Sigmoid colon (tissue), 7 donors: ENCODE data around the gene SLC35B1. TPM values are rescaled to one million over a fixed set of nuclear protein-coding genes. Genes with fewer than 3 reads are reported as not detected.

Source experiments
- DNase-seq: peaks from one replicate; pipeline ENCODE4 v3.0.0-alpha.2; 2019
- H3K27ac ChIP-seq, 4 donors: fragments of 200-600 bp; sonication (generic); one replicate each; pipeline ENCODE4 v1.5.1; 2016 to 2019; ENCODE audit warnings: mild to moderate bottlenecking in 1 of 4
- H3K27me3 ChIP-seq, 3 donors: fragments of 200-600 bp; sonication (generic); one replicate each; pipeline ENCODE4 v1.5.1; 2019; ENCODE audit warnings: mild to moderate bottlenecking in 1 of 3
- H3K36me3 ChIP-seq, 4 donors: fragments of 200-600 bp; sonication (generic); one replicate each; pipeline ENCODE4 v1.5.1; 2016 to 2019
- H3K4me1 ChIP-seq, 4 donors: fragments of 200-600 bp; sonication (generic); one replicate each; pipeline ENCODE4 v1.5.1; 2017 to 2019
- H3K4me3 ChIP-seq, 4 donors: fragments of 200-600 bp; sonication (generic); one replicate each; pipeline ENCODE4 v1.5.1; 2017 to 2019; ENCODE audit warnings: mild to moderate bottlenecking in 2 of 4, moderate library complexity in 1 of 4
- H3K9me3 ChIP-seq, 4 donors: fragments of 200-600 bp in 3 of 4; sonication (generic) in 3 of 4; one replicate each; pipeline versions ENCODE4 v1.5.1 to v1.6.1; 2013 to 2019
- EP300 ChIP-seq, 4 donors: sonication (generic); formaldehyde crosslinking; IDR thresholded peaks; one replicate each; pipeline ENCODE4 v1.6.1; 2017; ENCODE audit warnings: antibody characterized with exemption in 4 of 4
- POLR2A ChIP-seq, 2 donors: fragments of 450-650 bp; IDR thresholded peaks; one replicate each; pipeline ENCODE4 v1.6.1; 2016; ENCODE audit warnings: antibody characterized with exemption in 2 of 2, mild to moderate bottlenecking in 2 of 2, moderate library complexity in 2 of 2
- POLR2AphosphoS5 ChIP-seq, 4 donors: sonication (generic); formaldehyde crosslinking; IDR thresholded peaks; one replicate each; pipeline ENCODE4 v1.6.1; 2017; ENCODE audit warnings: antibody characterized with exemption in 4 of 4
- WGBS, 2 donors: extraction: QIAGEN DNeasy Blood & Tissue Kit; methylation state at CpG; one replicate each; pipeline ENCODE4 v1.1.7; 2013; 5-methylcytosine and 5-hydroxymethylcytosine counted together
- intact Hi-C: fragments of 100-400 bp; cut with DNase I; formaldehyde crosslinking; loops from one replicate; pipeline ENCODE4 v1.15.1; 2023
- polyA plus RNA-seq, 3 donors: library from polyadenylated mRNA; stranded (reverse); fragments of 200-250 nt; gene quantifications; one replicate each; pipeline ENCODE4 v1.2.3, GENCODE V29; 2013
- total RNA-seq, 4 donors: library from RNA; depleted of rRNA; stranded (reverse); fragments of >200 nt; gene quantifications; one replicate each; pipeline ENCODE4 v1.1.0, GENCODE V29; 2016
- TF ChIP-seq, protein P1 (sequence below), 4 experiments: fragments of 450-650 bp in 3 of 4; fragments of 200-600 bp in 1 of 4; IDR thresholded peaks; one replicate each; pipeline ENCODE4 v1.5.1; 2016 to 2019; ENCODE audit warnings: antibody characterized with exemption in 4 of 4, mild to moderate bottlenecking in 3 of 4, moderate library complexity in 2 of 4
- donor health status: healthy with polysubstance abuse.
- donor health status: Bipolar disorder and iron deficiency.
- donor health status: healthy.

Gene SLC35B1
- total and polyA plus RNA-seq, 7 donors: 13.0 to 59.7 (median 24.0) TPM

DNA sequence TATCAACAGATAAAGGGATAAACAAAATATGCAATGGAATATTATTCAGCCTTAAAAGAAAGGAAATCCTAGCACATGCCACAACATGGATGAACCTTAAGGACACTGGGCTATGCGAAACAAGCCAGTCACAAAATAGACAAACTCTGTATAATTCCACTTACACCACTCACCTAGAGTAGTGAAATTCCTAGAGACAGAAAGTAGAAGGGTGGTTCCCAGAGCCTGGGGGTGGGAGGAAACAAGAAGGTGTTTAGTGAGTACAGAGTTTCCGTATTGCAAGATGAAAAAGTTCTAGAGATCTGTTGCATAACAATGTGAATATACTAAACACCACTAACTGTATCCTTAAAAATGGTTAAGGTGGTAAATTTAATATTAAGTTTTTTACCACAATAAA lies 39.9 kb downstream of the SLC35B1 start:
- H3K36me3 ChIP-seq: no peaks in the 10 kb centered on the region
- H3K4me1 ChIP-seq: peaks cover 0 to 64% (median 51%) of the 10 kb centered on the region in 4 donors
- no peaks in the 10 kb centered on the region for H3K9me3 ChIP-seq
- 83 to 94% methylated on average over 2 of the region's 2 CpGs for WGBS, 2 donors
- intact Hi-C loops: no loop called here
- TF ChIP-seq EP300 (IDR thresholded peaks at IDR 0.05) (no peak), POLR2AphosphoS5 (IDR thresholded peaks at IDR 0.05) (no peak), POLR2A (IDR thresholded peaks at IDR 0.05) (no peak)
- TF ChIP-seq, protein P1, sequence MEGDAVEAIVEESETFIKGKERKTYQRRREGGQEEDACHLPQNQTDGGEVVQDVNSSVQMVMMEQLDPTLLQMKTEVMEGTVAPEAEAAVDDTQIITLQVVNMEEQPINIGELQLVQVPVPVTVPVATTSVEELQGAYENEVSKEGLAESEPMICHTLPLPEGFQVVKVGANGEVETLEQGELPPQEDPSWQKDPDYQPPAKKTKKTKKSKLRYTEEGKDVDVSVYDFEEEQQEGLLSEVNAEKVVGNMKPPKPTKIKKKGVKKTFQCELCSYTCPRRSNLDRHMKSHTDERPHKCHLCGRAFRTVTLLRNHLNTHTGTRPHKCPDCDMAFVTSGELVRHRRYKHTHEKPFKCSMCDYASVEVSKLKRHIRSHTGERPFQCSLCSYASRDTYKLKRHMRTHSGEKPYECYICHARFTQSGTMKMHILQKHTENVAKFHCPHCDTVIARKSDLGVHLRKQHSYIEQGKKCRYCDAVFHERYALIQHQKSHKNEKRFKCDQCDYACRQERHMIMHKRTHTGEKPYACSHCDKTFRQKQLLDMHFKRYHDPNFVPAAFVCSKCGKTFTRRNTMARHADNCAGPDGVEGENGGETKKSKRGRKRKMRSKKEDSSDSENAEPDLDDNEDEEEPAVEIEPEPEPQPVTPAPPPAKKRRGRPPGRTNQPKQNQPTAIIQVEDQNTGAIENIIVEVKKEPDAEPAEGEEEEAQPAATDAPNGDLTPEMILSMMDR (IDR thresholded peaks at IDR 0.05): no peak
- H3K4me3 ChIP-seq: no peak overlapping the region
- DNase-seq: no peak
- no peaks in the 10 kb centered on the region for H3K27me3 ChIP-seq
- peak overlapping the region in 3 of 4 donors; percentile 39 to 98 (median 45) for H3K27ac ChIP-seq

DNA sequence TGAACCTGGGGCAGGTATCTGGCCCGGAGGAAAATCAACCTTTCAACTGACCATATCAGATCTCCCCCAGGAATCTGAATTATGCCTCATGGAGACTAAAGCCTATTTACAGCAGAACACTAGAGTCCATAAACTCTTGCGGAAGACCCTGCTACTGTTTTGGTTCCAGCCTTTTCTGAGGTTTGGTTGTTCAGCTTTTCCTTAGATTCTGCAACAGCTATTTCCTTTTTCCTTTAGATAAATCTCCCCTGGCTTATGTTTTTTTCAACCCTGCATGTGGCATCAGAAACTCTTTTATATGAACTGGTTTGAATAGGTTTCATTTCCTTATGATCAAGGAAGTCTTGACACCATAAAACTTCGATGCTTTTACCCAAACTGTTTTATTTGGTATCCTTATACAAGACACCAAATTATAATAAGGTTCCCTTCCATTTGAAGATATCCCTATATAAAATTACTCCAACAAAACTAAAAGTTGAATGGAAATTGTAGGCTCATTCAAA lies 43.0 kb downstream of the SLC35B1 start:
- Histone ChIP-seq H3K36me3 (no peaks in the 10 kb centered on the region), H3K27ac (peak overlapping the region in 3 of 4 donors; percentile 23 to 42 (median 32)), H3K4me1 (peaks cover 0 to 54% (median 40%) of the 10 kb centered on the region in 4 donors), H3K4me3 (no peak overlapping the region), H3K27me3 (no peaks in the 10 kb centered on the region), H3K9me3 (no peaks in the 10 kb centered on the region)
- DNase-seq: no peak
- TF ChIP-seq, protein P1 (IDR thresholded peaks at IDR 0.05): no peak
- TF ChIP-seq POLR2AphosphoS5 (IDR thresholded peaks at IDR 0.05) (no peak), POLR2A (IDR thresholded peaks at IDR 0.05) (no peak), EP300 (IDR thresholded peaks at IDR 0.05) (no peak)
- WGBS, 2 donors: 28 to 59% methylated on average over 3 of the region's 3 CpGs
- intact Hi-C loops: no loop called here

DNA sequence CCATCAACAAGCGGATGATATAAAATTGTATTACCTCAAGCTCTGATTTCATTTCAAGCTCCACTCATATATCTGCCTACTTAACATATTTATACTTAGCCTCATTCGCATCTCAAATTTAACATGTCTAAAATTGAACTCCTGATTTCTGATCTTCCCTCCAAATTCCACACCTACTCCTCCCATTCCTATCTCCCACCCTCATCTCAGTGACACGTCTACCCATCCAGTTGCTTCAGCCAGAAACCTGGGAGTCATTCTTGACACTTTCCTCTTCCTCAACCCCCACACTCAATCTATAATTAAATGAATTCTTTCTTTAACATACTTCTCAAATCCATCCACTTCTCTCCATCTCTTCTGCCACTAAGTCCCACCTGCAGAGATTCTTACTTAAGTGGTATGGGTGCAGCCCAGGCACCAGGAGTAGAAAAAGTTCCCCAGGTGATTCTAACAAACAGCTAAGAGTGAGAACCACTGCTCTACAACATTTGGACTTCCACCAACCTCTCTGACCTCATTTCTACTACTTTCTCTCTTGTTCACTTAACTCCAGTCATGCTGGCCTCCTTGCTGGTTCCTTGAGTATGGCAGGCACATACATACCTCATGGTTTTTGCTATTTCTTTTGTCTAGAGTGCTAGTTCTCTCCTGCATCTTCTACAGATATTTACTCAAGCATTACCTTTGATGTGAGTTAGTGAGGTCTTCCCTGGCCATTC lies 47.9 kb downstream of the SLC35B1 start:
- H3K4me3 ChIP-seq: no peak overlapping the region
- no peak for DNase-seq
- TF ChIP-seq EP300 (IDR thresholded peaks at IDR 0.05): no peak
- no peak for TF ChIP-seq POLR2A (IDR thresholded peaks at IDR 0.05)
- TF ChIP-seq, protein P1 (IDR thresholded peaks at IDR 0.05): no peak
- TF ChIP-seq POLR2AphosphoS5 (IDR thresholded peaks at IDR 0.05): no peak
- H3K9me3 ChIP-seq: no peaks in the 10 kb centered on the region
- intact Hi-C loops: no loop called here
- peak overlapping the region in 2 of 4 donors; percentile 7 to 13 for H3K27ac ChIP-seq
- no peaks in the 10 kb centered on the region for H3K27me3 ChIP-seq
- no peaks in the 10 kb centered on the region for H3K36me3 ChIP-seq
- WGBS, 2 donors: 96% methylated on average over 3 of the region's 3 CpGs
- peaks cover 0 to 74% (median 57%) of the 10 kb centered on the region in 4 donors for H3K4me1 ChIP-seq

- WGBS, 2 donors: 96% methylated on average over 1 of the region's 1 CpG
- H3K4me1 ChIP-seq: peaks cover 0 to 76% (median 61%) of the 10 kb centered on the region in 4 donors
- H3K27ac ChIP-seq: peak overlapping the region in 3 of 4 donors; percentile 53 to 89 (median 64)
- no peak overlapping the region for H3K4me3 ChIP-seq
- H3K27me3 ChIP-seq: no peaks in the 10 kb centered on the region
- intact Hi-C loops: no loop called here
- H3K36me3 ChIP-seq: no peaks in the 10 kb centered on the region
- no peak for DNase-seq
- TF ChIP-seq POLR2AphosphoS5 (IDR thresholded peaks at IDR 0.05) (no peak), EP300 (IDR thresholded peaks at IDR 0.05) (no peak), POLR2A (IDR thresholded peaks at IDR 0.05) (no peak)
- TF ChIP-seq, protein P1 (IDR thresholded peaks at IDR 0.05): no peak
- H3K9me3 ChIP-seq: no peaks in the 10 kb centered on the region
These were observed 51.5 kb downstream of the SLC35B1 start for GRCh38 chr17:49656247-49656646.

Other genes with a start within 250 kb of the SLC35B1 start
- 10 to 100 TPM in 3 of 4 donors, 1 to 10 TPM in 1; 6.9 to 15.2 (median 12.6) TPM for gene NGFR, start 212.7 kb downstream of the SLC35B1 start, total RNA-seq
- 1 to 10 TPM in 1 of 3 donors, under 1 TPM in 2; 0.46 to 6.8 (median 0.60) TPM for gene NGFR, start 212.7 kb downstream of the SLC35B1 start, polyA plus RNA-seq
- gene NXPH3, start 132.1 kb downstream of the SLC35B1 start, total RNA-seq: 10 to 100 TPM; 20.2 to 32.6 (median 21.9) TPM
- gene NXPH3, start 132.1 kb downstream of the SLC35B1 start, polyA plus RNA-seq: 1 to 10 TPM in 2 of 3 donors, under 1 TPM in 1; 0.23 to 2.4 (median 2.1) TPM
- 100 to 1,000 TPM; 226 to 332 (median 280) TPM for gene SPOP, start 29.9 kb downstream of the SLC35B1 start, total RNA-seq
- 10 to 100 TPM; 33.0 to 38.9 (median 35.6) TPM for gene SPOP, start 29.9 kb downstream of the SLC35B1 start, polyA plus RNA-seq
- gene FAM117A, start 56.2 kb upstream of the SLC35B1 start, total RNA-seq: 10 to 100 TPM; 11.1 to 34.6 (median 27.4) TPM
- gene FAM117A, start 56.2 kb upstream of the SLC35B1 start, polyA plus RNA-seq: 10 to 100 TPM in 1 of 3 donors, 1 to 10 TPM in 2; 3.5 to 15.6 (median 9.6) TPM
- gene KAT7, start 80.7 kb upstream of the SLC35B1 start, total RNA-seq: 10 to 100 TPM; 23.8 to 34.9 (median 32.0) TPM
- 10 to 100 TPM in 1 of 3 donors, 1 to 10 TPM in 2; 6.2 to 14.3 (median 9.0) TPM for gene KAT7, start 80.7 kb upstream of the SLC35B1 start, polyA plus RNA-seq
- not detected for gene TAC4, start 140.1 kb upstream of the SLC35B1 start, total RNA-seq
- 1 to 10 TPM in 1 of 3 donors, not detected in 2; 3.6 TPM for gene TAC4, start 140.1 kb upstream of the SLC35B1 start, polyA plus RNA-seq